GM18499 (cell line): Measurements from ENCODE around the gene MNX1.

Experiments
- ATAC-seq: cut with Tn5 transposase; IDR thresholded peaks from one replicate; pipeline ENCODE4 v1.9.1; 2021; ENCODE audit warnings: moderate number of reproducible peaks; ENCODE audit not compliant: insufficient read depth, unreplicated experiment

The MNX1 gene

GRCh38 chr7:157010588-157011332 lies at the start of gene MNX1:
Gene MNX1, minus strand, starts transcription at chr7:157010663. Its CDS starts 313 bp downstream, at chr7:157010350.
- ATAC-seq: no peak

DNA sequence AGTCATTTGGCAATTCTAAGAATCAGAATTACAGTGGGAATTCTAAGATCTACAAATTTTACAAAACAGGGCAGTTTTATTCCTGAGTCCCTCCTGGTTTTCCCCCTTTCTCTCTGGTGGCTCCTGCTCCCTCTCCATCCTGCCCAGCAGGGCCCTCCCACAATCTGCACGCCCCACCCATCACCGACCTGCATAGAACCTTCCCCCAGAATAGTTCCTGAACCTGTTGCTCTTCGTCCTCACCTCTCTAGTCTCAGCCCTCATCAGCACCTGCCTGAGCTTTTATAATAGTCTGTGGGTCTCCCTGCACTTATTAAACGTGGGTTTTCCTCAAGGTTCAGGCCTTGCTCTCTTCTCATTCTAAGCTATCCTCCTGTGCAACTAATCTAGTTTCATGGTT lies 49.1 kb upstream of the MNX1 start:
- ATAC-seq: no peak

DNA sequence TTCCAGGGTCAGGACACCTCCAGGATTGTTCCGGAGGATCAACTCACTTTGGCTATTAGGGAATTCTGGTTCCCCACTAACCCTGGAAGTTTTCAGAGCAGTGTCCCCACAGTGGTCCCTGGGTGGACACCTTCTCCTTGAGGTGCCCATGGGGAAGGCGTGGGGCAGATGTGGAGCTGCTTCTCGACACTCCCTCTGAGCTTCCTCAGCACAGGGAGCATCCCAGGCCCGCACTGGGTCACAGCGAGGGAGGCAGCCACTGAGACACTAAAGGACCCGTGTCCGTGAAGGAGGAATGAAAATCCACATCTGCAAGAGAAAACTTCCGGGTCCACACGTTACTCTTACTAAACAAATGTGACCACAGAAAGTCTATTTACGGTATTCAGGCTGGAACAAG lies 48.2 kb upstream of the MNX1 start:
- ATAC-seq: no peak

DNA sequence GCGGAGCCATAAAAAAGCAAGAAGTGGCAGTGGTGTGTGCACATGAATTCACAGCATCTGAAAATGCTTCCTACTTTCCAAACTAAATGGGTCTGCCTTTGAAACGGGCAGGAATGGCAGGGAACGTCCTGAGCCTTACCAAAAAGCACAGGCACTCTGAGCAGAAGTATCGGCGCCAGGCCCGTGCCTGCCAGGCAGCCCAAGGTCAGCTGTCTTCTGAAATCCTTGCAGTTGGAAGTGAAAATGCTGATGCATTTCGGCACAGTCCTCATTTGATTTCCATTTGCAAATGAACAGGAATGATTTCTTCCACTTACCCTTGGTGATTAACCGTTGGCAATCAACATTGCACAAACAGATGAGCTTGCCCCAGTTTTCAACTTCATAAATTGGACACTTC lies 47.6 kb upstream of the MNX1 start:
- ATAC-seq: no peak

GRCh38 chr7:157056957-157057902 lies 46.8 kb upstream of the MNX1 start:
- ATAC-seq: no peak

- no peak for ATAC-seq
These were observed 45.8 kb upstream of the MNX1 start for GRCh38 chr7:157056246-157056645.

DNA sequence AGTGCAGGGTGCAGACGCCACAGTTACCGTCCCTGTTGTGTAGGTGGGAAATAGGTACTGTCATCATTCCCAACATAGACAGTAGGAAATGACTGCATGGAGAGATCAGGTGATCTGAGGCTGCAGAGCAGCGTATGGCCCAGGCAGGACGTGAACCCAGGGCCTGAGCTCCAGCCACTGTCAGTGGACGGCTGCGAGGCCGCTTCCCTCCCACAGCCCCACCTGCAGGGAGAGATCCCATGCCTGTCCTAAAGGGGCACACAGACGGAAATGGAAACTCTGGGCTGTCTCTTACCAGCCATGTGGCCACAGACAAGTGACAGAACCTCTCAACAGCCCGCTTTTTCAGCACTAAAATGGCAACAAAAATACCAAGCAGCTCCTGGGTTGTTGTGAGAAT lies 44.5 kb upstream of the MNX1 start:
- ATAC-seq: no peak

GRCh38 chr7:157053118-157053517 lies 42.7 kb upstream of the MNX1 start:
- ATAC-seq: no peak

DNA sequence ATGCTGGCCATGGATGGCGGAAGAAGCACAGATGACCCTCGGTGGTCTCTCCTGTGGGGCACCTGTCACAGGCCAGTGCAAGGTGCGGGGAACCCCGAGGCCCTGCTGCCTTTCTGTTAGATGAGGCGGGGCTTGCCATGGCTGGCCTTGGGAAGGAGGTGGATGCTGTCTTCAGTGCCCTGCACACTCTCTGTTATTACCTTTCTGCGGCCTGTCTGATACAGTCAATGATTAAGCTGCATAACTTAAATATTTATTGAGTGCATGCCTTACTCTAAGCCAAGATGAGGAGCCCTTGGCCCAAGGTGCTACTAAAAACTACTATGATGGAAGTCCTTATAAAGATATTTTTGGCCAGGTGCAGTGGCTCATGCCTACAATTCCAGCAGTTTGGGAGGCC lies 36.7 kb upstream of the MNX1 start:
- ATAC-seq: no peak

DNA sequence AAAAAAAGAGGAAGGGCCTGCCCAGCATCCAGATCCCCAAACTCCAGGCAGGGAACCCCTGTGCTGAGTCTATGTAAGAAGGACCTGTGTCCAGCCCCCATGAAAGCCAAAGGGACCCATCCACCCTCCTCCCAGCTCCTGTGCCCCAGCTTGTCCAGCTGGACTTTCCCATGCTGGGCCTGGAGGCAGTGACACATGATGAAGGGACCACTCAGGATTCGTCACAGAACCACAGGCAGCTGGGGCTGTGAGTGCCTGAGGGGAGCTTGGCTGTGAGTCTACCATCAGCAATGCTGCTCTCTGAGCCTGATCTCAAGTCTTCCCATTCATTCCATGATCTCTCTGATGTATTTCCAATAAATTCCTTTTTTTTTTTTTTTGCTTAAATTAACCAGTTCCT lies 36.2 kb upstream of the MNX1 start:
- ATAC-seq: no peak

GRCh38 chr7:157044943-157045660 lies 34.6 kb upstream of the MNX1 start:
- ATAC-seq: no peak

DNA sequence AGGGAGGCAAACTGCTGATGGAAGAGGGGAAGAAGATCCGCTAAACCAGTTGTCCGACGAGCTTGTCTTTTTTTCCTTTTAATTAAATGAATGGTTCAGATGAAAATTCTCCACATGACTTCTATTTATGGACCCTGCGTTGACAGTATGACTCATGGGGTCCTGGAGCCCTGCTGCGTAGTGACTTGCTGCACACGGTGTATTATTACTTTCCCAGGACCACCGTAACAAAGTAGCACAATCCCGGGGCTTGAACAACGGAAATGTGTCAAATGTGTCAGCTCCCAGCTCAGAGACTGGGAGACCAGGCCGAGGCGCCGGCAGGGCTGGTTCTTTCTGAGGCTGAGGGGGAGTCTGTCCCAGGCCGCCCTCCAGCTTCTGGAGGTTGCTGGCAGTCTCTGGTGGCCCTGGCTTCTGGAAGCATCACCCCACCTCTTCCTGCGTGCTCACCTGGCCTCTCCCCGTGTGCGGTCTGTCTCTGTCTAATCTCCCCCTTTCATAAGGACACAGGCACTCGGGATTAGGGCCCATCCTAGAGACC lies 33.8 kb upstream of the MNX1 start:
- ATAC-seq: no peak

GRCh38 chr7:157043745-157044144 lies 33.3 kb upstream of the MNX1 start:
- ATAC-seq: no peak

GRCh38 chr7:157041514-157042277 lies 31.2 kb upstream of the MNX1 start:
- no peak for ATAC-seq

GRCh38 chr7:157041004-157041403 lies 30.5 kb upstream of the MNX1 start:
- ATAC-seq: no peak

DNA sequence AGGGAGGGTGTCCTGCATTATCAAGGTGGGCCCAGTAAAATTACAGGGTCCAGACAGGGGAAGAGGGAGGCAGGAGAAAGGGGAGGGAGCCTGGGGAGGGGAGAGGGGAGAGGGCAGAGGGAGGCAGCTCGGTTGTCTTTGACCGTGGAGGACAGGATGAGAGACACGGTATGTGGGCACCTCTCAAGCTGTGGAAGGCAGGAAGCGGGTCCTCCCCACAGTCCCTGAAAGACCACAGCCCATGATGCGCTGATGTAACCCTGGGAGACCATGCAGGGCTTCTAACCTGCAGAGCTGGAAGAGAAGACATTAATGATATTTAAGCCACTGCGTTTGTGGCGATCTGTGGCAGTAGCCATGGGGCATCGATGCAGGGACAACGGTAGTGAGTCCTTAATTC lies 27.2 kb upstream of the MNX1 start:
- no peak for ATAC-seq

DNA sequence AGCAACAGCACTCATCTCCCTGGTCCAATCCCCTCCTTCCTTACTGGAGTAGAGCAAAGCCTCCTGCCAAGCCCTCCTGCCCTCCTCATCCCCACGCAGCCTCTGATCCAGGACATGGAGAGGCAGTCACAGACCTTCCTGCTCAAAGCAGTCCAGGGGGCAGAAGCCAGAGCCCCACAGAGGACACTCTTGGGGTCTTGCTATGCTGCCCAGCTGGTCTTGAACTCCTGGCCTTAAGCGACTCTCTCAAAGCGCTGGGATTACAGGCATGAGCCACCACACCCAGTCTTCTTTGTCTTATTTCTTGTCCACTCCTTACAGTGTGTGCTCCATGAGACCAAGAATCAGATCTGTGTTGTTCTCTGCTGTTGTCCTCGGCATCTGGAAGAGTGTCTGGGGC lies 26.6 kb upstream of the MNX1 start:
- no peak for ATAC-seq

DNA sequence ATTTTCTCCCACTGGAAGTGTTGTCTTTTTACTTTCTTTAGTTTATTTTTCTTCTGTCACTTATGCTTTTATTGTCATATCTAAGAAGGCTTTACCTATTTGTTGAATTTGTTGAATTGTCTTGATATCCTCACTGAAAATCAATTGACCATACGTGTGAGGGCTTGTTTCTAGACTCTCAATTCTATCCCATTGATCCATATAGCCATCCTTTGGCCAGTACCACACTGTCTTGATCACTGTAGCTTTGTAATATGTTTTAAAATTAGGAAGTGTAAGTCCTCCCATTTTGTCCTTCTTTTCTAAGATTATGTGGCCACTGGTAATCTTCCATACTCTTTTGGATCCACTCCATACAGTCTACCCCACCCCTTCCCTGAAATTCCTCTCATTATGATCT lies 25.5 kb upstream of the MNX1 start:
- no peak for ATAC-seq

DNA sequence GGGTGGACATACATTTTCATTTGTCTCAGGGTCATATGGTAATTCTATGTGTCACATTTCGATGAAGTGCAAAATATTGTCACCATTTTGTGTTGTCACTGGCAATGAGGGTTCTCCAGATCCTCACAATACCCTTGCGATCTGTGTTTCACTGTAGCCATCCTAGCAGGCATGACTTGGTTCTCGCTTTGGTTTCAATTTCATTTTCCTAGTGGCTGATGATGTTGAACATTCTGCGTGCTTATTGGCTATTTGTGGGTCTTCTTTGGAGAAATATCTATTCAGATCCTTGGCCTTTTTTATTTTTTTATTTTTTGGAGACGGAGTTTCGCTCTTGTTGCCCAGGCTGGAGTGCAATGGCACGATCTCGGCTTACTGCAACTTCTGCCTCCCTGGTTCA lies 24.8 kb upstream of the MNX1 start:
- ATAC-seq: no peak
